Body of pancreas (tissue), 4 donors: Measurements from ENCODE around the gene SMG5. TPM values are rescaled to one million over a fixed set of nuclear protein-coding genes. Genes with fewer than 3 reads are reported as not detected.

Experiments
- ATAC-seq: fragments of 150-250 bp; one replicate; pipeline ENCODE4 v1.9.1; 2016
- DNase-seq, 4 donors: peaks; one replicate each; pipeline ENCODE4 v3.0.0-alpha.2; 2019
- H3K27ac ChIP-seq, 4 donors: fragments of 200-600 bp; sonication (generic); 1 replicate in 3 of 4; 2 replicates in 1 of 4; pipeline versions ENCODE4 v1.5.1 to v1.6.1; 2016 to 2019; ENCODE audit warnings: mild to moderate bottlenecking in 1 of 4, mixed read lengths in 1 of 4, moderate library complexity in 1 of 4
- H3K27me3 ChIP-seq, 2 donors: fragments of 200-600 bp; sonication (generic); one replicate each; pipeline ENCODE4 v1.6.0; 2016; ENCODE audit warnings: mild to moderate bottlenecking in 1 of 2
- H3K36me3 ChIP-seq, 2 donors: fragments of 200-600 bp; sonication (generic); replicated peaks in 1 of 2; 2 replicates each; pipeline ENCODE4 v1.5.1; 2016; ENCODE audit warnings: low read depth in 2 of 2; ENCODE audit not compliant: insufficient read depth in 1 of 2
- H3K4me1 ChIP-seq: fragments of 200-600 bp; sonication (generic); one replicate; pipeline ENCODE4 v1.6.0; 2016
- H3K4me3 ChIP-seq, 2 donors: fragments of 200-600 bp; sonication (generic); 1 replicate in 1 of 2; 2 replicates in 1 of 2; pipeline ENCODE4 v1.5.1; 2016 to 2019
- H3K9me3 ChIP-seq, 3 donors: fragments of 200-600 bp; sonication (generic); 1 replicate in 2 of 3; 2 replicates in 1 of 3; pipeline ENCODE4 v1.5.1; 2016
- CTCF ChIP-seq, 7 experiments: fragments of 450-650 bp in 4 of 7; fragments of 200-600 bp in 3 of 7; sonication (generic) in 3 of 7; IDR thresholded peaks; one replicate each; pipeline ENCODE4 v1.5.1; 2016 to 2019; ENCODE audit warnings: antibody characterized with exemption in 7 of 7
- POLR2A ChIP-seq, 3 donors: fragments of 450-650 bp; IDR thresholded peaks; one replicate each; pipeline ENCODE4 v1.6.1; 2016; ENCODE audit warnings: antibody characterized with exemption in 3 of 3, mild to moderate bottlenecking in 2 of 3
- WGBS, 2 donors: methylation state at CpG; one replicate each; pipeline ENCODE4 v1.1.5; 2017; 5-methylcytosine and 5-hydroxymethylcytosine counted together
- intact Hi-C: fragments of 100-400 bp; cut with DNase I; formaldehyde crosslinking; loops from one replicate; pipeline ENCODE4 v1.15.1; 2023
- total RNA-seq, 2 donors: library from RNA; depleted of rRNA; stranded (reverse); fragments of >200 nt; gene quantifications; one replicate each; pipeline ENCODE4 v1.1.0, GENCODE V29; 2016

The SMG5 gene
- total RNA-seq, 2 donors from 2014 or later, result 28.3 to 35.6 TPM

DNA sequence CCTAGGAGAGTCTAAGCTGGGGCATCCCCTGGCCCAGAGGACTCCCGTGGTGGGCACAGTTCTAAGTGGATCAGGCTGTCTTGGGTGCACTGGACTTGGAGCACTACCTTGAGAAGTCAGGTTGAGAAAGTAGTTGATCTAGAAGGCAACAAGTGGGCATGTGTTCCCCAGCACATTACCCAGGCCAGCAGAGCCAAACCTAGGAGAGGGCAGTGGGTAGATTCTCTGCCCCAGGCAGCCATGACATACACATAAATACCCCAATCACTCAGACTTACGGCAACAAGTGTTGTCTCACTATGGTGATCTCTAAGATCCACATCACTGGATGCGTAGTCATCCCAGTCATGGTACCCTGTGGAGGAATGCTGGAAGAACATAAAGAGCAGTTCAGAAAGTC lies 71.4 kb downstream of the SMG5 start:
- Histone ChIP-seq H3K4me1 (peaks cover 24% of the 10 kb centered on the region), H3K27ac (no peak overlapping the region), H3K9me3 (no peaks in the 10 kb centered on the region), H3K4me3 (no peak overlapping the region), H3K36me3 (peaks cover 0 to 2% of the 10 kb centered on the region in 2 donors), H3K27me3 (no peaks in the 10 kb centered on the region)
- TF ChIP-seq POLR2A (IDR thresholded peaks at IDR 0.05), result no peak
- TF ChIP-seq CTCF (IDR thresholded peaks at IDR 0.05), result no peak
- WGBS, 2 donors, result 83 to 97% methylated on average over 2 to 3 of the region's 3 CpGs
- DNase-seq (no peak), ATAC-seq (no peak)
- intact Hi-C loops, result no loop called here

GRCh38 chr1:156204686-156205085 lies 77.9 kb downstream of the SMG5 start:
- no peak overlapping the region for H3K27ac ChIP-seq
- no peak for DNase-seq
- ATAC-seq, result no peak
- H3K27me3 ChIP-seq, result no peaks in the 10 kb centered on the region
- 87 to 96% methylated on average over 3 of the region's 3 CpGs for WGBS, 2 donors
- TF ChIP-seq CTCF (IDR thresholded peaks at IDR 0.05), result no peak
- no peak for TF ChIP-seq POLR2A (IDR thresholded peaks at IDR 0.05)
- no peak overlapping the region for H3K4me3 ChIP-seq
- H3K36me3 ChIP-seq, result peaks cover 0 to 5% of the 10 kb centered on the region in 2 donors
- no peaks in the 10 kb centered on the region for H3K9me3 ChIP-seq
- H3K4me1 ChIP-seq, result no peaks in the 10 kb centered on the region
- intact Hi-C loops, result no loop called here

GRCh38 chr1:156203331-156203730 lies 79.3 kb downstream of the SMG5 start:
- Histone ChIP-seq H3K4me3 (no peak overlapping the region), H3K9me3 (no peaks in the 10 kb centered on the region), H3K36me3 (peaks cover 0 to 6% of the 10 kb centered on the region in 2 donors), H3K27me3 (no peaks in the 10 kb centered on the region), H3K27ac (no peak overlapping the region), H3K4me1 (no peaks in the 10 kb centered on the region)
- ATAC-seq (no peak), DNase-seq (no peak)
- intact Hi-C loops, result no loop called here
- no peak for TF ChIP-seq POLR2A (IDR thresholded peaks at IDR 0.05)
- TF ChIP-seq CTCF (IDR thresholded peaks at IDR 0.05), result no peak

GRCh38 chr1:156200044-156200443 lies 82.6 kb downstream of the SMG5 start:
- no peak for TF ChIP-seq CTCF (IDR thresholded peaks at IDR 0.05)
- ATAC-seq, result no peak
- H3K27me3 ChIP-seq, result no peaks in the 10 kb centered on the region
- peaks cover 0 to 6% of the 10 kb centered on the region in 2 donors for H3K36me3 ChIP-seq
- H3K27ac ChIP-seq, result no peak overlapping the region
- no peak for DNase-seq
- intact Hi-C loops, result no loop called here
- no peaks in the 10 kb centered on the region for H3K9me3 ChIP-seq
- H3K4me3 ChIP-seq, result no peak overlapping the region
- WGBS, 2 donors, result 80 to 85% methylated on average over 5 to 8 of the region's 8 CpGs
- peaks cover 18% of the 10 kb centered on the region for H3K4me1 ChIP-seq

Other genes starting within 250 kb of the SMG5 start
- 10 to 100 TPM; 16.5 to 16.9 TPM for gene UBQLN4, start 229.0 kb downstream of the SMG5 start, total RNA-seq
- gene LAMTOR2, start 228.0 kb downstream of the SMG5 start, total RNA-seq, result 10 to 100 TPM; 44.2 to 47.5 TPM
- gene RAB25, start 221.7 kb downstream of the SMG5 start, total RNA-seq, result 10 to 100 TPM; 31.3 to 66.7 TPM
- 1 to 10 TPM in 1 of 2 donors, under 1 TPM in 1; 0.99 to 4.7 TPM for gene MEX3A, start 200.4 kb downstream of the SMG5 start, total RNA-seq
- gene LMNA, start 168.1 kb downstream of the SMG5 start, total RNA-seq, result 100 to 1,000 TPM; 152 to 186 TPM
- 10 to 100 TPM in 1 of 2 donors, 1 to 10 TPM in 1; 2.6 to 11.9 TPM for gene SEMA4A, start 129.2 kb downstream of the SMG5 start, total RNA-seq
- gene SLC25A44, start 88.7 kb downstream of the SMG5 start, total RNA-seq, result 10 to 100 TPM in 1 of 2 donors, 1 to 10 TPM in 1; 5.2 to 13.2 TPM
- gene PMF1, start 69.8 kb downstream of the SMG5 start, total RNA-seq, result 10 to 100 TPM; 37.6 to 43.1 TPM
- gene BGLAP, start 40.6 kb downstream of the SMG5 start, total RNA-seq, result under 1 TPM in 1 of 2 donors, not detected in 1; 0.52 TPM
- gene PAQR6, start 34.8 kb downstream of the SMG5 start, total RNA-seq, result under 1 TPM in 1 of 2 donors, not detected in 1; 0.33 TPM
- gene TMEM79, start 1.5 kb upstream of the SMG5 start, total RNA-seq, result 1 to 10 TPM in 1 of 2 donors, not detected in 1; 2.3 TPM
- 10 to 100 TPM; 16.5 to 24.4 TPM for gene GLMP, start 12.9 kb upstream of the SMG5 start, total RNA-seq
- not detected for gene VHLL, start 16.5 kb upstream of the SMG5 start, total RNA-seq
- gene CCT3, start 55.5 kb upstream of the SMG5 start, total RNA-seq, result 100 to 1,000 TPM; 104 to 106 TPM
- not detected for gene TSACC, start 55.7 kb upstream of the SMG5 start, total RNA-seq
- gene RHBG, start 86.4 kb upstream of the SMG5 start, total RNA-seq, result 1 to 10 TPM in 1 of 2 donors, not detected in 1; 3.3 TPM
- 10 to 100 TPM; 15.6 to 18.1 TPM for gene MEF2D, start 217.9 kb upstream of the SMG5 start, total RNA-seq